HG03066 (cell line): ENCODE data around the gene ACAP1.
"Not testable (repeated sequence)": the region's sequence is repeated elsewhere in the genome, so short reads cannot be mapped to it uniquely, and the experiment has no call there.

Experiments
- ATAC-seq: cut with Tn5 transposase; IDR thresholded peaks from one replicate; pipeline ENCODE4 v1.9.1; 2021; ENCODE audit warnings: low read depth; ENCODE audit not compliant: unreplicated experiment

Gene ACAP1

DNA sequence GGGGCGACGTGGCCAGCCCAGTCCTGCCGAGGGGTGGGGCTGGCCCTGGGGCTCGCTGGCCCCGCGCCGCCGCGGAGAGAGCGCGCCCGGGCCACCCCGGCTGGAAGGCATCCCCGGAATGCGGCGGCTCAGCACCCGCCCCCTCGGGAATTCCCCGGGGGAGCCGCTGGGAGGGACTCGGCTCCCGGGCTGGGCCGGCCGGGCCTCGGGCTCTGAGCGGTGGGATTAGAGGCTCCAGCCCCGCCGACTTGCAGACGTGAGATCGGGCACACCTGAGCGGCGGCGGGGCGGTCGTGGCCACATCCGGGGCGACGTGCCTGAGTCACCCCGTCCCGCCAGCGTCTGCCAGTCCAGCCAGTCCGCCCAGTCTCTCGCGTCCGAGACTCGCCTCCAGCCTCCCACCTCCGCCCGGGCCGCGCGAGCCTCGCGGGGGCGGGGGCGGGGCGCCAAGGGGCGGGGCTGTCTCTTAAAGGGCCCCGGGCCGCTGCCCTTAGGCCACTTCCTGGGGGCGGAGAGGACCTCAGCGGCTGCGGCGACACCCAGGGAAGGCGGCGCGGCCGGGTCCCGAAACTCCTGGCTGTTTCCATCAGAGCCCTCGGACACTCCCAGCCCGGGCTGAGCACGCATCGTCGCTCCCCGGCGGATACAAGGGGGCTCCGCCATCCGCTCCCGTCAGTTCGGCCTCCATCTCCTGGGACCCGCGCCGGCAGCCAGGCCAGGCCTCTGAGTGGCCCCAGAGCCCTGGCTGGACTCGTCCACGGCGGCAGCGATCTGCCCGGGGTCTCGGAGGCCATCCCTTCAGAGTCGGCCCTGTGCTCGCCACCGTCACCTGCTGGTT, 15.6 kb downstream of the ACAP1 start, which contains the start of gene KCTD11:
Gene KCTD11, plus strand, starts transcription at position 498 of the 838 bp plus-strand sequence.
- ATAC-seq: peak; percentile 63

DNA sequence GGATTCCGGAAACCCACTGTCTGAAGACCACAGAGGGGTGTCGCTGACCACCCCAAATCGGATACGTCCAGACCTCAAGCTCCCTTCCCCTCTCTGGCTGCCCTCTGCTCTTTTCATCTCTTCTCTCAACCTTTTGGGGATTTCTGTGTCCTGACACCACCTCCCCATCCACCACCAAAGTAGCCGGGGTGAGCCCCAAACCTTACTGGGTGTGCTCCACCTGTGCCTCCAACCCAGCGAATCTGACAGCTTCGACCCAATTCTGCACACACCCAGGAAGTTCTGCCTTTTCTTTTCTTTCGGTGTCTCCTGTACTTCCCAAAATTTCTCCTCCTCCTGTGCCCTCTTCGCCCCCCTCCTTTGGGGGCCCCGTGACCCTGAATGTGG, 16.2 kb downstream of the ACAP1 start:
- no peak for ATAC-seq

DNA sequence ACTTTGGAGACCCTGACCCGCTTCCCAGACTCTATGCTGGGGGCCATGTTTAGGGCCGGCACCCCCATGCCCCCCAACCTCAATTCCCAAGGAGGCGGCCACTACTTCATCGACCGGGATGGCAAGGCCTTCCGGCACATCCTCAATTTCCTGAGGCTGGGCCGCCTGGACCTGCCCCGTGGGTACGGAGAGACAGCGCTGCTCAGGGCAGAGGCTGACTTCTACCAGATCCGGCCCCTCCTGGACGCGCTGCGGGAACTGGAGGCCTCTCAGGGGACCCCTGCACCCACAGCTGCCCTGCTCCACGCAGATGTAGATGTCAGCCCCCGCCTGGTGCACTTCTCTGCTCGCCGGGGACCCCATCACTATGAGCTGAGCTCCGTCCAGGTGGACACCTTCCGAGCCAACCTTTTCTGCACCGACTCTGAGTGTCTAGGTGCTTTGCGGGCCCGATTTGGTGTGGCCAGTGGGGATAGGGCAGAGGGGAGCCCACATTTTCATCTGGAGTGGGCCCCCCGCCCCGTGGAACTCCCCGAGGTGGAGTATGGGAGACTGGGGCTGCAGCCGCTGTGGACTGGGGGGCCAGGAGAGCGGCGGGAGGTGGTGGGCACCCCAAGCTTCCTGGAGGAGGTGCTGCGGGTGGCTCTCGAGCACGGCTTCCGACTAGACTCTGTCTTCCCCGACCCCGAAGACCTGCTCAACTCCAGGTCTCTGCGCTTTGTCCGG, 16.7 kb downstream of the ACAP1 start:
- ATAC-seq: no peak

DNA sequence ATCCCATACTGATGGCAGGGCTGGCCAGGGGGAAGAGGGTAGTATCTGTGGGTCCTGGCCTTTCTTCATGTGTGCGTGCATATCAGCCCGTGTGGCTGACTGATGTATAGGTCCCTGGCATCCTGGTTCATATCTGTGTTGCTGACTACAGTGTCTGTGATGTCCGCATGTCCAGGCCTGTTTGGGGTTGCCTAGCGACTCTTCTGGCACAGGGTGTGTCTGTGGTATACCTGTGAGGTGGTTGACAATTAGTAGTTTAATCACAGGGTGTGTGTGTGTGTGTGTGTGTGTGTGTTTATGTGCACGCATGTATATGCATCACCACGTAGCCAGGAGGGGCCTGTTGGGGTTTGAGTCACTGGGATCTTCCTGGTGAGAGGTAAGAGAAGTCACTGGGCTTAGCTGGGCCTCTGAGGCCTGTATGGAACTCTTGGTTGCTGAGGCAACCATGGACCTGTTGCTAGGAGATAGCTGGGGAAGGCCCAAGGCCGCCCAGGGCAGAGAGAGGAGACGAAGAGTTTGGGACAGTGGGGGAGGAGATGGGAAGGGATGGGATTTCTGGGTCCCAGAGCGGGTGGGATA, 18.0 kb downstream of the ACAP1 start:
- no peak for ATAC-seq

DNA sequence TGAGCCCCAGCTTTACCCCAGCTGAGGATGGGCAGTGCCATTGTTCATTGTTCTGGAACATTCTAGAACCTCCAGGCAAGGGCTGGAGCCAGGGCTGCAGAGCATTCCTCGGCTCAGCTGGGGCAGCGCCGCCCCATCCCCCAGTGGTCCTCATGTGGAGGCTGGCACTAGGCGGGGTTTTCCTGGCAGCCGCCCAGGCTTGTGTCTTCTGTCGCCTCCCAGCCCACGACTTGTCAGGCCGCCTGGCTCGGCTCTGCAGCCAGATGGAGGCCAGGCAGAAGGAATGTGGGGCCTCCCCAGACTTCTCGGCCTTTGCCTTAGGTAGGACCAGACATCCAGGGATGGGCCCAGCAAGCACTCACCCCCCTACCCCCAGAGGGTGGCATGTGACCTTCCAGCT, 18.7 kb downstream of the ACAP1 start, which contains the start of gene TMEM95:
Gene TMEM95, plus strand, starts transcription at position 104 of the 400 bp plus-strand sequence. Its CDS starts 49 bp downstream, at position 153.
- ATAC-seq: no peak

DNA sequence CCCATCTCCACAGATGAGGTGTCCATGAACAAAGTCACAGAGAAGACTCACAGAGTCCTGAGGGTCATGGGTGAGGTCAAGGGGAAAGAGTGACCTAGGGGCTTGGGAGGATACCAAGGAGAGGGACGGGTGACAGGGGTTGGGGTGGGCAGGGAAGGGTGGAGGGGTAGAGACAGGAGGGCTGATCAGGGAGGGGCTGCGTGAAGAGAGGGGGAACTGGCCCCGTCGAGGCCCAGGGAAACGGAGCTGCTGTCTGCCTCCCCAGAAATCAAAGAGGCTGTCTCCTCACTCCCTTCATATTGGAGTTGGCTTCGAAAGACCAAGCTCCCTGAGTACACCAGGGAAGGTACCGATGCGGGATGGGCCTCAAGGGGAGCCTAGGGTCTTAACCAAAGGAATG, 19.2 kb downstream of the ACAP1 start:
- ATAC-seq: no peak

DNA sequence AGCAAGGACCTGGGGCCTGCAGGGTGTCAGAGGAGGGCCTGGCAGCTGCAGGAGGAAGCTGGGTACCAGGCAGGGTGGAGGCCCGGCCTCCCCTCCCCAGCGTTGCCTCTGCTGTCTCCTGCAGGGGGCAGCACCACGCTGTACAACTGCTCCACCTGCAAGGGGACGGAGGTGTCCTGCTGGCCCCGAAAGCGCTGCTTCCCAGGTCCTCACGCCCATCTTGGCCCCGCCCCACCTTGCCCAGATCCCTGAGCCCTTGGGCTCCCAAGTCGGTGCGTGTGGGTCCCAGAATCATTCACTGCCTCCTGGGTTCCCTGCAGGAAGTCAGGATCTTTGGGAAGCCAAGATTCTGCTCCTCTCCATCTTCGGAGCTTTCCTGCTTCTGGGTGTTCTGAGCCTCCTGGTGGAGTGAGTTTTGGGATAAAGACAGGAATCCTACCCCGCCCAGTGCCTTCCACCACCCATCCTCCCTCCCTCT, 19.8 kb downstream of the ACAP1 start:
- ATAC-seq: no peak

DNA sequence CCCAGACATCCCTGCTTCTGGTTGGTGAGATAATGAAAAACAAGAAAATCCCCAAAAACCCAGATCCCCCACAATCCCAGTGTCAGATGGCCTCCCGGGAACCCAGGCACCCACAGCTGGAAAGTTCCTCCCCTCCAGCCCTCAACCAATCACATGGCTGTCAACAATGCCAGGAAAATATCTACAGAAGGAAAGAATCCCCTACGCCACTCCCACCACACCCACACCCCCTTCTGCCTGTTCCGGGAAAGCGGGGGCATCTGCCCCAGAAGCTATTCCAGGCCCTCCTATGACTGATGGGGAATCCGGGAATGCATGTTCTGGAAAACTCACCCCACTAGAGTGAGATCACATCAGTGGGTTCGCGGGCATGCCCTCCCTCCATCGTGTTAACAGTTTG, 20.4 kb downstream of the ACAP1 start:
- no peak for ATAC-seq

DNA sequence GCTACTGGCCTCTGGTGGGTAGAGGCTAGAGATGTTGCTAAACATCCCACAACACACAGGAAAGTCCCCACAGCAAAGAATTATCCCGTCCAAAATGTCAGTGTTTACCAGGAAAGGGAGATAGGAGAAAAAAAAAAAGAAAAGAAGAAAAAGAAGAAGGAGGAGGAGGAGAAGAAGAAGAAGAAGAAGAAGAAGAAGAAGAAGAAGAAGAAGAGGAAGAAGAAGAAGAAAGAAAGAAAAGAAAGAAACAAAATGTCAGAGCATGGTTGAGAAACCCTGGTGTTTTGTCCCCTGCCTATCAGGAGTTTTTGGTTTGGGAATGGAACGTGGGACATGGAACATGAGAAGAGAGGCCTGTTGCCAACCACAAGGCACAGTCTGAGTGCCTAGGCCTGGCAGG, 21.1 kb downstream of the ACAP1 start:
- ATAC-seq: no peak

DNA sequence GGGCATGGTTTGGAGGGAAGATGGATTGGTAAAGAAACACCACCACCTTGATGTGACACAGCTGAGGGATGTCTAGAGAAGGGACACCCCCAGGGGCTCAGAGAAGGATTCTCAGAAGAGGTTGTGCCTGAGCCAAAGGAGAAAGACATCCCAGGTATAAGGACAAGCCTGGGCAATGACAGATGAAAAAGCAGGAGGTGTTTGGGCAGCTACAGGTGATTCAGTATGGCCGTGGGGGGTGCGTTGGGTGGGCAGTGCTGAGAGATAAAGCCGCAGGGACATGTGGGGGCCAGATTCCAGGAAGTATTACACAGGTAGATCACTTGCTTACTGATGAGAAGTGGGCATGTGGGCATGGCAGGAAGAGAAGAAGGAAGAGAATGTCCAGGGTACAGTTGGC, 25.6 kb downstream of the ACAP1 start:
- ATAC-seq: no peak

DNA sequence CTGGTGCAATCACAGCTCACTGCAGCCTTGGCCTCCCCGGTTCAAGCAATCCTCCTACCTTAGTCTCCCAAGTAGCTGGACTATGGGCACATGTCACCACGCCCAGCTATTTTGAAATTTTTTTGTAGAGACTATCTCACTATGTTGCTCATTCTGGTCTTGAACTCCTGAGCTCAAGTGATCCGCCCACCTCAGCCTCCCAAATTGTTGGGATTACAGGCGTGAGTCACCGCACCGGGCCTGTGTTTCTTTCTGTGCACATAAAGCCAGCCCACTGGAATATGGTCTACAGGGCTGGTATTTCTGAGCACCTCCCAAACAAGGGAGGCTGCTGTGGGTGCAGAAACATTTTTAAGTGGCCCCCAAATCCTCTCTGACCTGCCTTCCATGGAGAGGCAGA, 27.0 kb downstream of the ACAP1 start:
- ATAC-seq: no peak

DNA sequence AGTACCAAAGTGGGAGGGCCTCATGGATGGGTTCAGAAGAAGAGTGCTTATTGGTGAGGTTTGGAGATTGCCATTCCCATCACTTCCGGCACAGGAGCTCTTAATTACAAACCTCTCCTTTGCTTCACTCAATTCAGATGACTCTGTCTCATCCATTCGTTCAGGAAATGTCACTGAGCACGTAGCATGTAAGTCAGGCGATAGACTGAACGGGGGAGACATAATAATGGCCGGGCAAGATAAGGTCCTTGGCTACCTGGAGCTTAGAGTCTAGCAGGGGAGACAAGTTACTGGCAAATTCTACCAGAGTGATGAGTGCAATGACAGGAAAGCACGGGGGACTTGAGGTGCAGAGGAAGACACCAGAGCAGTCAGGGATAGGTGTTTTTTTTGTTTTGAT, 29.6 kb downstream of the ACAP1 start:
- not testable (repeated sequence) for ATAC-seq

DNA sequence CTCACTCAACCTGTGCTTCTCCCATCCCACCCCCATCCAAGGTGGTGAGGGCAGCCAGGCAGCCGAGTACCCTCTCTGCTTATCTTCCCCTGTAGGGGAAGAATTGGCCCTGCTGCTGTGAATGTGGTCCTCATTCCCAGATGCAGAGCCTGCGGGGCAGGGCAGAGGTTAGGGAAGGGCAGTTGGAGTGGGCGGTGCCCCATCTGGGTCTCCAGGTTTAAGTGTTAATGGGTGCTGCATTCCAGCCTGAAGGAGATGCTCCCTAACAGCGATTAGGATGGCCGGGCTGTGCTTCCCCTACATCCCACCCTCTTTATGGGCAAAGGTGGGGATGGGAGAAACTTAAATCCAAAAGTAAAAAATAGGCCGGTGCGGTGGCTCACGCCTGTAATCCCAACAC, 30.8 kb downstream of the ACAP1 start:
- ATAC-seq: no peak

DNA sequence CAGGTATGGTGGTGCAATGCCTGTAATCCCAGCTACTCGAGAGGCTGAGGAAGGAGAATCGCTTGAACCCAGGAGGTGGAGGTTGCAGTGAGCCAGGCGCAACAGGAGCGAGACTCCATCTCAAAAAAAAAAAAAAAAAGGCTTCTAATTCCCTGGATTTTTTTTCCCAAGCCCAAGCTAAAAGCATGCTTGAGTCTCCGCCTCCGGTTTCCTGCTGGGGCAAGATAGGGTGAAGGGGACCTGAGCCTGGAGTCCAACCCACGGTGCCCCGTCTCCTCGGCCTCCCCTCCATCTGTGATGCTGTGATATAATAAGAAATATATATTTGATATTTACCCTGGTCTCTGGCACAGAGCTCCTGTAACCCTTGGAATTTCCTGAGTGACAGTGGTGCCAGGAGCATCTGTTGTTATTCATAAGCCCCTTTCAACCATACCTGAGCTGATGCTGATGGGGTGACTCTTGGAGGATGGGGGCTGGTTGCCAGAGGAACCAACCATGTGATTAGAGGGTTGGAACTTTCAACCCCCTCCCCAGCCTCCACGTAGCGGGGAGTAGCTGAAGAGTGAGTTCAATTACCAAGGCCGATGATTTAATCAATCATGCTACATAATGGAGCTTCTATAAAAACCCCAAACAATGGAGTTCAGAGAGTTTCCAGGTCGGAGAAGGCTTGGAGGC, 31.7 kb downstream of the ACAP1 start:
- ATAC-seq: no peak

DNA sequence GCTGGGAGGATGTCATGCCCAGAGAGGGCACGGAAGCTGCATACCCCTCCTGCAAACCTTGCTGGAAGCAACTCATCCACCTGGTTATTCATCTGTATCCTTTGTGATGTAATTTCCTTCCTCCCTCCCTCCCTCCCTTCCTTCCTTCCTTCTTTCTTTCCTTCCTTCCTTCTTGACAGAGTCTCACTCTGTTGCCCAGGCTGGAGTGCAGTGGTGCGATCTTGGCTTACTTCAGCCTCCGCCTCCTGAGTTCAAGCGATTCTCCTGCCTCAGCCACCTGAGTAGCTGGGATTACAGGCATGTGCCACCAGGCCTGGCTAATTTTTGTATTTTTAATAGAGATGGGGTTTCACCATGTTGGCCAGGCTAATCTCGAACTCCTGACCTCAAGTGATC, 32.3 kb downstream of the ACAP1 start:
- not testable (repeated sequence) for ATAC-seq

DNA sequence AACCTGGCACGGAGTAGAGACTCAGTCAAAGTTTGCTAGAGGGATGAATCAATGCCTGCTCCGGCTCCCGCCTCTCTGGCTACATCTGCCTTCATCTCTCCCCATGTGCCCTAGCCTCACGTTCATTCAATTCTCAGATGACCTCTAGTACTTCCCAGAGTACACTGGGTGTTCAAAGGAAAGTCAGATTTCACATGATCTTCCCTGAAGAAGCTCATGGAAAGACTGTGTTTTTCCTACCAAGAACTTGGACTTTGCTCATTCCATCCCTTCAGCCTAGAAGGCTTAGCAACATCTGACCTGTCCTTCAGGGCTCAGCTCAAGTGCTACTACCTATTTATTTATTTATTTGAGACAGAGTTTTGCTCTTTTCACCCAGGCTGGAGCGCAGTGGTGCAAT, 33.5 kb downstream of the ACAP1 start:
- ATAC-seq: no peak

DNA sequence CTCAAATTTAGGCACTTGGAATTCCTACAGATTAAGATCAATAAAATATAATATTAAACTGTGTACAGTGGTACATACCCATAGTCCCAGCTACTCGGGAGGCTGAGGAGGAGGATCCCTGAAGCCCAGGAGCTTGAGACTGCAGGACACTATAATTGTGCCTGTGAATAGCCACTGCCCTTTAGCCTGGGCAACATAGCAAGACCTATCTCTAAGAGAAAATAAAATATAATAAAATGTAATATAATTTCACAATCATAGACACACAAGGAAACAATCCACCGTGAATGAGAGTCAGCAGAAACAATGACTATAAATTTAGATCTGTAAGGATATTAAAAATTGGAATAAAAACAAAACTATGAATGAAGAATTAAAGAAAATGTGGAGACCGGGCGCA, 34.5 kb downstream of the ACAP1 start:
- no peak for ATAC-seq

DNA sequence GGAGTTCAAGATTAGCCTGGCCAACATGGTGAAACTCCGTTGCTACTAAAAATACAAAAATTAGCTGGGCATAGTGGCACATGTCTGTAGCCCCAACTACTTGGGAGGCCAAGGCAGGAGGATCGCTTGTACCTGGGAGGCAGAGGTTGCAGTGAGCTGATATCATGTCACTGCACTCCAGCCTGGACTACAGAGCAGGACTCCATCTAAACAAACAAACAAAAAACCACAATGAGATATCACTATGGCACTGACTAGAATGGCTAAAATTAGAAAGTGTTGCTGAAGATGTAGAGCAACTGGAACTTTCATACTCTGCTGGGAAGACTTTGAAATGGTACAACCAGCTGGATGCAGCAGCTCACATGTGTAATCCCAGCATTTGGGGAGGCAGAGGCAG, 38.0 kb downstream of the ACAP1 start:
- ATAC-seq: no peak

DNA sequence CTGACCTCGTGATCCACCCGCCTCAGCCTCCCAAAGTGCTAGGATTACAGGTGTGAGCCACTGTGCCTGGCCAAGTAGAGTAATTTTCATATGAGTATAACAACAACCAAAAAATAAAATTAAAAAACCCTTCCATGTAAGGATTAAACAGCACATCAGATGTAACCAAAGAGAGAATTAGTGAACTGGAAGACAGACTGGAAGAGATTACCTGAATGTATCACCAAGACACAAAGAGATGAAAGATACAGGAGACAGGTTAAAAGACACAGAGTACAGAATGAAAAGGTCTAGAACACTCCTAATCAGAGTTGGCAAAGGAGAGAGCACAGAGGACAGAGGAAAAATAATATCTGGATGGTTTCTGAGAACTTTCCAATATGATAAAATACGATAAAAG, 42.8 kb downstream of the ACAP1 start:
- no peak for ATAC-seq

DNA sequence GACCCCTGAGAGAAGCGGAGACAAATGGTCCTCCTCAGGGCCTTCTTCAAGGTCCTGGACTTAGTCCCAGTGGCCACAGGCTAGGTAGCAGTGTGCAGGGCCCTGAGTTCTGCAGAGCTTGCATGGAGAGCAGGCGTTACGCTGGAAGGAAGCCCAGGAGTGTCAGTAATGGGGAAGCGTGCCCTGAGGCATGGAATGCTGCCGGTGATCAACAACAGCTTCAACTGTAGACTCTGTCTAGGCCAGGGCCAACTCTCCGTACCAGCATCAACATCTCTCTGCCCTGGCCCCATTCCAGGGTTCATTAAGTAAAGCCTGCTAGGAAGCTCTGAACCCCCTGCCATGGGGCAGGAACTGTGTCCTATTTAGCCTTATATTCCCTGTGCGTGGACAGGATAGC, 44.0 kb downstream of the ACAP1 start:
- ATAC-seq: no peak
